ENCODE data around the gene SLPI. TPM values are rescaled to one million over a fixed set of nuclear protein-coding genes. Genes with fewer than 3 reads are reported as not detected.

Gene SLPI
- total RNA-seq, result 21.9 TPM
- long read RNA-seq, result 0 reads

GRCh38 chr20:45254383-45255262, at the start of gene SLPI:
SLPI (minus strand) TSS chr20:45254564; CDS start chr20:45254543, 21 bp downstream.
- DNase-seq, result no peak
- ATAC-seq, result peak; percentile 56
- intact Hi-C loops (cut with micrococcal nuclease), result no loop called here

GRCh38 chr20:45303586-45304463, 49.5 kb upstream of the SLPI start:
- intact Hi-C loops (cut with micrococcal nuclease), result no loop called here
- ATAC-seq, result no peak
- DNase-seq, result no peak

- DNase-seq (no peak), ATAC-seq (no peak)
- intact Hi-C loops (cut with micrococcal nuclease), result no loop called here
These were observed 47.5 kb upstream of the SLPI start for GRCh38 chr20:45301824-45302271.

GRCh38 chr20:45300961-45301360, 46.6 kb upstream of the SLPI start:
- ATAC-seq (no peak), DNase-seq (no peak)
- intact Hi-C loops (cut with micrococcal nuclease), result no loop called here

- ATAC-seq, result no peak
- intact Hi-C loops (cut with micrococcal nuclease), result loop anchor here (10.0 kb wide), 1 partner anchor 305 kb away; no protein-coding TSS in a partner anchor
- no peak for DNase-seq
These were observed 45.4 kb upstream of the SLPI start for GRCh38 chr20:45299786-45300185.

- intact Hi-C loops (cut with micrococcal nuclease), result loop anchor here (10.0 kb wide), 1 partner anchor 303 kb away; no protein-coding TSS in a partner anchor
- DNase-seq (no peak), ATAC-seq (no peak)
These were observed 43.6 kb upstream of the SLPI start for GRCh38 chr20:45297786-45298497.

- ATAC-seq (no peak), DNase-seq (no peak)
- intact Hi-C loops (cut with micrococcal nuclease), result loop anchor here (10.0 kb wide), 1 partner anchor 300 kb away; no protein-coding TSS in a partner anchor
These were observed 40.3 kb upstream of the SLPI start for GRCh38 chr20:45294659-45295058.

- ATAC-seq, result no peak
- DNase-seq, result no peak
- intact Hi-C loops (cut with micrococcal nuclease), result loop anchor here (10.0 kb wide), 1 partner anchor 299 kb away; no protein-coding TSS in a partner anchor
These were observed 39.6 kb upstream of the SLPI start for GRCh38 chr20:45294003-45294368.

- intact Hi-C loops (cut with micrococcal nuclease), result loop anchor here (10.0 kb wide), 1 partner anchor 299 kb away; no protein-coding TSS in a partner anchor
- DNase-seq (peak; percentile 87), ATAC-seq (peak; percentile 93)
These were observed 39.0 kb upstream of the SLPI start for GRCh38 chr20:45293041-45294002.

GRCh38 chr20:45292343-45292742, 38.0 kb upstream of the SLPI start:
- DNase-seq (no peak), ATAC-seq (no peak)
- intact Hi-C loops (cut with micrococcal nuclease), result loop anchor here (10.0 kb wide), 1 partner anchor 298 kb away; no protein-coding TSS in a partner anchor

GRCh38 chr20:45291526-45291925, 37.2 kb upstream of the SLPI start:
- DNase-seq (no peak), ATAC-seq (no peak)

GRCh38 chr20:45290677-45291355, 36.5 kb upstream of the SLPI start:
- intact Hi-C loops (cut with micrococcal nuclease), result loop anchor here (10.0 kb wide), 1 partner anchor 296 kb away; no protein-coding TSS in a partner anchor
- peak; percentile 69 for ATAC-seq
- peak; percentile 74 for DNase-seq

More at GRCh38 chr20:45291526-45291925, 37.2 kb upstream of the SLPI start:
- intact Hi-C loops (cut with micrococcal nuclease), result loop anchor here (10.0 kb wide), 1 partner anchor 297 kb away; no protein-coding TSS in a partner anchor

GRCh38 chr20:45289942-45290676, 35.7 kb upstream of the SLPI start:
- intact Hi-C loops (cut with micrococcal nuclease), result loop anchor here (10.0 kb wide), 1 partner anchor 295 kb away; no protein-coding TSS in a partner anchor
- DNase-seq (no peak), ATAC-seq (no peak)

GRCh38 chr20:45288860-45289259, 34.5 kb upstream of the SLPI start:
- DNase-seq (no peak), ATAC-seq (no peak)
- intact Hi-C loops (cut with micrococcal nuclease), result no loop called here

GRCh38 chr20:45288376-45288775, 34.0 kb upstream of the SLPI start:
- intact Hi-C loops (cut with micrococcal nuclease), result no loop called here
- DNase-seq (no peak), ATAC-seq (no peak)

GRCh38 chr20:45283551-45284057, 29.2 kb upstream of the SLPI start:
- intact Hi-C loops (cut with micrococcal nuclease), result no loop called here
- ATAC-seq (no peak), DNase-seq (no peak)
